Measurements from ENCODE around the gene KRT7.

Gene KRT7

GRCh38 chr12:52220477-52220876 is 12.6 kb upstream of the KRT7 start:
- Histone ChIP-seq H3K27me3 (ENCODE audit: control insufficient read depth, insufficient read depth, low read length) (no peaks in the 10 kb centered on the region), H3K9me3 (ENCODE audit: control insufficient read depth, low read length) (no peaks in the 10 kb centered on the region), H3K36me3 (ENCODE audit: control insufficient read depth, insufficient read depth, low read length) (no peaks in the 10 kb centered on the region), H3K4me1 (ENCODE audit: control insufficient read depth, insufficient read depth, low read length) (peaks cover 32% of the 10 kb centered on the region), H3K9ac (ENCODE audit: low read length) (no peak overlapping the region), H3K4me3 (ENCODE audit: low read length) (no peak overlapping the region)

DNA sequence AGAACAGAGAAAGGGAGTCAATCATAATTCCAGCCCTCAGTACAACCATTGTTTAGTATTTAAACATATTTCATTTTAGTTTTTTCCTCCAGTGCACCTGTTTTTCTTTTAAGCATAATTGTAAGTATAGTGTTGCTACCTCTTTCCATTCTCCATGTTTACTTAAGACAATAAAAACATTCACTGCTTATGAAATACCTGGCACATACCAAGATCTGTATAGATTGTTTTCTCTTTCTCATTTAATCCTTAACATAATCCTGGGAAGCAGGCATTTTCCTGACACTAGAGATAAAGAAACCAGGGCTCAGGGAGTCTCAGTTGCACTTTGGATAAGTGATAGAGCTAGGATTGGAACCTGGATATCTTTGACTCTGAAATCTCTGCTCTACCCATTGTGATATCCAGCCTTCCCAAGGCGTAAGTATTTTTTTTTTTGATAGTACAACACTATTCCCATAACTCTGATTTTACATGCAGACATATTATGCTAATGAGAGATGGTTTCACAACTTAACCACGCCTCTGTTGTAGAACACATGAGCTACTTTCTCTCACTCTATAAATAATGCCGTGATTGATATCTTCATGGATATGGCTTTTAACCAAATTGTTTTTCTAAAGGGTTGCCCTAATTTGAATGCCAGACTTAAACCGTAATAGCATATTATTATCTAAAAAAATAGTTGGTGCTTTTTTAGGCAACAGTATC is 11.8 kb upstream of the KRT7 start:
- no peaks in the 10 kb centered on the region for H3K36me3 ChIP-seq (ENCODE audit: control insufficient read depth, insufficient read depth, low read length)
- H3K4me1 ChIP-seq (ENCODE audit: control insufficient read depth, insufficient read depth, low read length), result peaks cover 25% of the 10 kb centered on the region

DNA sequence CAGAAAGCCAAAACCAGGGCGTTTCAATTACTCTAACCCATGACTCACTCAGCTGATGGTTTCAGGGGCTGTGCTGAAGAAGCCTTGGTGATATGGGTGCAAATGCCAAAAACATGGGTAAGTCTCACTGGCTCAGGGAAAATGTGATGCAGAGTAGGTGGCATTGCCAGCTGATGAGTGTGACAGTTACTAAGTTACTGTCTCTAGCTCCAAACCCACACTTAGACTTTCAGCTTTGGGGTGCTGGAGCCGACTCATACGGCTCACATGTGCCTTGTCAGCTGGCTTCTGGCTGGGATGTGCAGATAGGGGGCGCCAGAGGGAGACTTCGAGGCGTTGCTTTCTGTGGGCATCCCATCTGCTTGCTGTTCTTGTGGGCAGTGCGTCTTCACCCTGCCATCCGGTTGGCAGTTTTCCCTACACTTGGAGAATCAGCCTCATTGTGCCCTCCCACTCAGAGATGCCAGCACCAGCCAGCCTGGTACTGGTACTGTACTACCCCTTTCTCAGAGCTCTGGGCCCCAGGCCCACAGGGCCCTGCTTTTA is 11.1 kb upstream of the KRT7 start:
- Histone ChIP-seq H3K36me3 (ENCODE audit: control insufficient read depth, insufficient read depth, low read length) (no peaks in the 10 kb centered on the region), H3K9me3 (ENCODE audit: control insufficient read depth, low read length) (no peaks in the 10 kb centered on the region), H3K4me3 (ENCODE audit: low read length) (no peak overlapping the region), H3K27me3 (ENCODE audit: control insufficient read depth, insufficient read depth, low read length) (no peaks in the 10 kb centered on the region), H3K9ac (ENCODE audit: low read length) (no peak overlapping the region), H3K4me1 (ENCODE audit: control insufficient read depth, insufficient read depth, low read length) (peaks cover 18% of the 10 kb centered on the region)

More for the DNA sequence above, 11.8 kb upstream of the KRT7 start:
- Histone ChIP-seq H3K9me3 (ENCODE audit: control insufficient read depth, low read length) (no peaks in the 10 kb centered on the region), H3K27me3 (ENCODE audit: control insufficient read depth, insufficient read depth, low read length) (no peaks in the 10 kb centered on the region), H3K4me3 (ENCODE audit: low read length) (no peak overlapping the region), H3K9ac (ENCODE audit: low read length) (no peak overlapping the region)

DNA sequence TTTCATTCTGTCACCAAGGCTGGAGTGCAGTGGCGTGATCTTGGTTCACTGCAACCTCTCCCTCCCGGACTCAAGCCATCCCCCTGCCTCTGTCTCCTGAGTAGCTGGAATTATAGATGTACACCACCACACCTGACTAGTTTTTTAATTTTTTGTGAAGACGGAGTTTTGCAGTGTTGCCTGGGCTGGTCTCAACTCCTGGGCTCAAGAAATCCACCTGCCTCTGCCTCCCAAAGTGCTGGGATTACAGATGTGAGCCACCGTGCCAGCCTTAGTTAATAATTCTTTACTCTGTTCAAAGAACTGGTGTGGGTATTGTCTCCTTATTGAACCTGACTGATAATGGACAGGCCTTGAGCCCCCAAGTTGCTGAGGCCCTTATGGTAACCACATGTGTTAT is 10.4 kb upstream of the KRT7 start:
- no peak overlapping the region for H3K9ac ChIP-seq (ENCODE audit: low read length)
- no peaks in the 10 kb centered on the region for H3K36me3 ChIP-seq (ENCODE audit: control insufficient read depth, insufficient read depth, low read length)
- no peaks in the 10 kb centered on the region for H3K27me3 ChIP-seq (ENCODE audit: control insufficient read depth, insufficient read depth, low read length)
- H3K4me1 ChIP-seq (ENCODE audit: control insufficient read depth, insufficient read depth, low read length), result peaks cover 14% of the 10 kb centered on the region
- no peaks in the 10 kb centered on the region for H3K9me3 ChIP-seq (ENCODE audit: control insufficient read depth, low read length)
- H3K4me3 ChIP-seq (ENCODE audit: low read length), result no peak overlapping the region

DNA sequence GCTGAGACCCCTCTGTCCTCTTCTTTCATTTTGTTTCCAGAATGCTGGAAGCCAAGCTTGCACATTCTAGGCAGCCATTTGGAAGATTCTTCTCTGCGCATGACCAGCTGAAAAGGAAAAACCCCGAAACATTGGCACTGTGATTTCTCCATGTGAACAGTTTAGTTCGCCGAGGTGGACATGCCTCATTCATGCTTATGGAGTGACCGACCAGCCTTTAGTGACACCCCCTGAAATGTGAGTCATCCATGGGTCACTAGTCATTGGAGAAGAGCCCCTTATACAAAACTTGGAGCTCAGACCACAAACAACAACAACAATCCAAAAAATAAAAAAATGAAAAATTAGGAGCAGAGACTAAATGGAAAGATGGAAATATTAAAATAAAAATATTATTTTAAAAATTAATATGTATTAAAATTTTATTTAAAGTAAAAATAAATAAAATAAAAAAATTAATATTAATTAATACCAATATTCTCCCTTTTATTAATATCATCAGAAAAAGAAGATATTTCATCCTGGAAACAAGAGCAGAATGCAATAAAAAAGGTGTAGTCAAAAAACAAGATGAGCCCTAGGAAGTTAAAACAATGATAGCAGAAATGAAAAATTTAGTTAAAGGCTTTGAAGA is 9.5 kb upstream of the KRT7 start:
- H3K9ac ChIP-seq (ENCODE audit: low read length), result no peak overlapping the region
- no peaks in the 10 kb centered on the region for H3K36me3 ChIP-seq (ENCODE audit: control insufficient read depth, insufficient read depth, low read length)
- no peak overlapping the region for H3K4me3 ChIP-seq (ENCODE audit: low read length)
- no peaks in the 10 kb centered on the region for H3K27me3 ChIP-seq (ENCODE audit: control insufficient read depth, insufficient read depth, low read length)
- H3K9me3 ChIP-seq (ENCODE audit: control insufficient read depth, low read length), result no peaks in the 10 kb centered on the region
- peaks cover 14% of the 10 kb centered on the region for H3K4me1 ChIP-seq (ENCODE audit: control insufficient read depth, insufficient read depth, low read length)

- no peaks in the 10 kb centered on the region for H3K36me3 ChIP-seq (ENCODE audit: control insufficient read depth, insufficient read depth, low read length)
- no peak overlapping the region for H3K9ac ChIP-seq (ENCODE audit: low read length)
- H3K9me3 ChIP-seq (ENCODE audit: control insufficient read depth, low read length), result no peaks in the 10 kb centered on the region
- H3K4me1 ChIP-seq (ENCODE audit: control insufficient read depth, insufficient read depth, low read length), result peaks cover 14% of the 10 kb centered on the region
- no peaks in the 10 kb centered on the region for H3K27me3 ChIP-seq (ENCODE audit: control insufficient read depth, insufficient read depth, low read length)
- H3K4me3 ChIP-seq (ENCODE audit: low read length), result no peak overlapping the region
These were observed 8.9 kb upstream of the KRT7 start for GRCh38 chr12:52224151-52224550.

- Histone ChIP-seq H3K4me1 (ENCODE audit: control insufficient read depth, insufficient read depth, low read length) (peaks cover 18% of the 10 kb centered on the region), H3K27me3 (ENCODE audit: control insufficient read depth, insufficient read depth, low read length) (peaks cover 4% of the 10 kb centered on the region), H3K9ac (ENCODE audit: low read length) (no peak overlapping the region), H3K4me3 (ENCODE audit: low read length) (no peak overlapping the region), H3K9me3 (ENCODE audit: control insufficient read depth, low read length) (no peaks in the 10 kb centered on the region), H3K36me3 (ENCODE audit: control insufficient read depth, insufficient read depth, low read length) (no peaks in the 10 kb centered on the region)
These were observed 7.3 kb upstream of the KRT7 start for GRCh38 chr12:52225752-52226151.

DNA sequence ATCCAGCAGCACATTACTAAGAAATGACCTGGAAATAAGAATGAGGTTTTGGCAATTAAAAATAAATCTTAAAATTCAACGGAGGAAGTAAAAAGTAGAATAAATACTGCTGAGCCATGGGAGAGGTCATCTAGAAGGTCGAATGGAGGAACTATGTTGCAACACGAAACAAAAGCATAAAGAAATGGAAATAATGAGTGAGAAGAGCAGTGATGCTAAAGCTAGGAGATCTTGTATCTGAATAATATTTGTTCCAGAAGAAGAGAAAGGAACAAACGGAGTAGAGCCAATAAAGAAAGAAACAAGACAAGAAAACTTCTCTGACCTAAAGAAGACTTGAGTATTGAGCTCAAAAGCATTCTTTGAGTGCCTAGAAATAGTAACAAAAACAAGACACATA is 6.6 kb upstream of the KRT7 start:
- no peak overlapping the region for H3K4me3 ChIP-seq (ENCODE audit: low read length)
- no peak overlapping the region for H3K9ac ChIP-seq (ENCODE audit: low read length)
- H3K4me1 ChIP-seq (ENCODE audit: control insufficient read depth, insufficient read depth, low read length), result peaks cover 21% of the 10 kb centered on the region
- no peaks in the 10 kb centered on the region for H3K9me3 ChIP-seq (ENCODE audit: control insufficient read depth, low read length)
- H3K36me3 ChIP-seq (ENCODE audit: control insufficient read depth, insufficient read depth, low read length), result no peaks in the 10 kb centered on the region
- H3K27me3 ChIP-seq (ENCODE audit: control insufficient read depth, insufficient read depth, low read length), result peaks cover 5% of the 10 kb centered on the region

- Histone ChIP-seq H3K4me3 (ENCODE audit: low read length) (no peak overlapping the region), H3K27me3 (ENCODE audit: control insufficient read depth, insufficient read depth, low read length) (peaks cover 17% of the 10 kb centered on the region)
These were observed 5.4 kb upstream of the KRT7 start for GRCh38 chr12:52227606-52228166.

GRCh38 chr12:52228366-52228765 is 4.7 kb upstream of the KRT7 start:
- H3K36me3 ChIP-seq (ENCODE audit: control insufficient read depth, insufficient read depth, low read length), result no peaks in the 10 kb centered on the region
- no peak overlapping the region for H3K9ac ChIP-seq (ENCODE audit: low read length)
- H3K9me3 ChIP-seq (ENCODE audit: control insufficient read depth, low read length), result no peaks in the 10 kb centered on the region
- peaks cover 24% of the 10 kb centered on the region for H3K27me3 ChIP-seq (ENCODE audit: control insufficient read depth, insufficient read depth, low read length)
- H3K4me1 ChIP-seq (ENCODE audit: control insufficient read depth, insufficient read depth, low read length), result peaks cover 29% of the 10 kb centered on the region
- H3K4me3 ChIP-seq (ENCODE audit: low read length), result no peak overlapping the region

More at GRCh38 chr12:52227606-52228166, 5.4 kb upstream of the KRT7 start:
- Histone ChIP-seq H3K4me1 (ENCODE audit: control insufficient read depth, insufficient read depth, low read length) (peaks cover 24% of the 10 kb centered on the region), H3K9ac (ENCODE audit: low read length) (no peak overlapping the region), H3K36me3 (ENCODE audit: control insufficient read depth, insufficient read depth, low read length) (no peaks in the 10 kb centered on the region), H3K9me3 (ENCODE audit: control insufficient read depth, low read length) (no peaks in the 10 kb centered on the region)

- no peak overlapping the region for H3K9ac ChIP-seq (ENCODE audit: low read length)
- no peaks in the 10 kb centered on the region for H3K9me3 ChIP-seq (ENCODE audit: control insufficient read depth, low read length)
- no peak overlapping the region for H3K4me3 ChIP-seq (ENCODE audit: low read length)
- H3K36me3 ChIP-seq (ENCODE audit: control insufficient read depth, insufficient read depth, low read length), result no peaks in the 10 kb centered on the region
- peaks cover 35% of the 10 kb centered on the region for H3K4me1 ChIP-seq (ENCODE audit: control insufficient read depth, insufficient read depth, low read length)
- H3K27me3 ChIP-seq (ENCODE audit: control insufficient read depth, insufficient read depth, low read length), result peaks cover 24% of the 10 kb centered on the region
These were observed 4.1 kb upstream of the KRT7 start for GRCh38 chr12:52228931-52229330.

DNA sequence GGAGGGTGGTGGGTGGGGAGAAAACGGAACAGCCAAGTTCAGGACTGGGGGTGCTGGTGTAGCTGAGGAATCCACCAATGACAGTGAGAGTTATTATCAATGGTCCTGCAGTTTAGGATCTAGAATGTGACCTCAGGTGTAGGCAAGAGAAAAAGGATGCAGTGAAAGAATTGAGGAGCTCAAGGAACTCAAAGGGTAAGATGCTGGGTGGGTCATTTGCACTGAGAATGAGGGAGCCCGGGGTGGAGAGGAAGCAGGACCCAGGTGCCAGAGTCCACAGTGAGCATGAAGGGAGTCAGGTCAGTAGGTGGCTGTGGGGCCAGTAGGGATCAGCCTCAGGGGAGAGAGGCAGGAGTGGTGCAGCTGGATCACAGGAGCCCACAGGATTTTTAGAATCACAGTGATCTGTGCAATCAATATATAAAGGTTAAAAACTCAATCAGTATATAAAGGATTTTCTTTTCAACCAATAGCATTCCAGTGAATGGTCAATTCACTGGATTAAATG is 3.2 kb upstream of the KRT7 start:
- no peaks in the 10 kb centered on the region for H3K36me3 ChIP-seq (ENCODE audit: control insufficient read depth, insufficient read depth, low read length)
- H3K4me3 ChIP-seq (ENCODE audit: low read length), result no peak overlapping the region
- H3K27me3 ChIP-seq (ENCODE audit: control insufficient read depth, insufficient read depth, low read length), result peaks cover 24% of the 10 kb centered on the region
- H3K9ac ChIP-seq (ENCODE audit: low read length), result no peak overlapping the region
- H3K9me3 ChIP-seq (ENCODE audit: control insufficient read depth, low read length), result no peaks in the 10 kb centered on the region
- peaks cover 43% of the 10 kb centered on the region for H3K4me1 ChIP-seq (ENCODE audit: control insufficient read depth, insufficient read depth, low read length)
